Smooth muscle cell (in vitro differentiated cells): ENCODE data around the gene CATSPERD. TPM values are rescaled to one million over a fixed set of nuclear protein-coding genes. Genes with fewer than 3 reads are reported as not detected.

ENCODE experiments used
- DNase-seq: peaks from one replicate; lab custom pipeline; 2025; ENCODE audit not compliant: unreplicated experiment; lab: John Stamatoyannopoulos, UW
- H2AFZ ChIP-seq: fragments of 200-600 bp; sonication (generic); 2 replicates; pipeline ENCODE4 v1.6.0; 2016; ENCODE audit warnings: antibody characterized with exemption, low read depth, mild to moderate bottlenecking
- H3F3A ChIP-seq: fragments of 200-600 bp; sonication (generic); 2 replicates; pipeline ENCODE4 v1.6.0; 2017; ENCODE audit warnings: antibody characterized with exemption, low read depth
- H3K27ac ChIP-seq: fragments of 200-600 bp; sonication (generic); 2 replicates; pipeline ENCODE4 v1.5.1; 2016; ENCODE audit warnings: low read depth, mild to moderate bottlenecking
- H3K27me3 ChIP-seq: fragments of 200-600 bp; sonication (generic); 2 replicates; pipeline ENCODE4 v1.6.1; 2016; ENCODE audit warnings: low read depth, mild to moderate bottlenecking
- H3K36me3 ChIP-seq: fragments of 200-600 bp; sonication (generic); 2 replicates; pipeline ENCODE4 v1.5.1; 2016; ENCODE audit warnings: low read depth
- H3K4me1 ChIP-seq: fragments of 200-600 bp; sonication (generic); 2 replicates; pipeline ENCODE4 v1.5.1; 2016; ENCODE audit warnings: low read depth
- H3K4me2 ChIP-seq: fragments of 200-600 bp; sonication (generic); 2 replicates; pipeline ENCODE4 v1.6.0; 2016; ENCODE audit warnings: mild to moderate bottlenecking
- H3K4me3 ChIP-seq: fragments of 200-600 bp; sonication (generic); 2 replicates; pipeline ENCODE4 v1.5.1; 2016; ENCODE audit warnings: mild to moderate bottlenecking
- H3K79me2 ChIP-seq: fragments of 200-600 bp; sonication (generic); 2 replicates; pipeline ENCODE4 v1.6.0; 2016; ENCODE audit warnings: low read depth, mild to moderate bottlenecking
- H3K9ac ChIP-seq: fragments of 200-600 bp; sonication (generic); 2 replicates; pipeline ENCODE4 v1.6.0; 2016; ENCODE audit warnings: low read depth
- H3K9me3 ChIP-seq: fragments of 200-600 bp; sonication (generic); replicated peaks from 2 replicates; pipeline ENCODE4 v1.5.1; 2016; ENCODE audit warnings: low read depth
- H4K20me1 ChIP-seq: fragments of 200-600 bp; sonication (generic); 2 replicates; pipeline ENCODE4 v1.6.0; 2016; ENCODE audit warnings: low read depth
- CTCF ChIP-seq: fragments of 200-600 bp; sonication (generic); IDR thresholded peaks from 2 replicates; pipeline ENCODE4 v1.5.1; 2017; ENCODE audit warnings: borderline replicate concordance, mild to moderate bottlenecking, antibody characterized with exemption; ENCODE audit not compliant: insufficient read depth, poor library complexity, severe bottlenecking
- WGBS: methylation state at CpG from one replicate; pipeline ENCODE4 v1.1.7; 2016; ENCODE audit warnings: low lambda C conversion rate; 5-methylcytosine and 5-hydroxymethylcytosine counted together
- polyA plus RNA-seq: library from polyadenylated mRNA; unstranded; fragments of >200 nt; fragmentation: Nextera tagmentation; extraction: Ambion mirVana; gene quantifications from 2 replicates; pipeline ENCODE4 v1.2.1, GENCODE V29; 2016
- total RNA-seq: library from RNA; depleted of rRNA; stranded (reverse); fragments of >200 nt; gene quantifications from 2 replicates; pipeline ENCODE4 v1.2.3, GENCODE V29; 2014

CATSPERD gene
- total and polyA plus RNA-seq, 2 experiments from 2014 or later = not detected

- TF ChIP-seq CTCF = no peak
- DNase-seq = no peak
- WGBS = 96% methylated on average over 40 of the region's 44 CpGs
These were observed 66.4 kb downstream of the CATSPERD start for GRCh38 chr19:5786593-5787408.

GRCh38 chr19:5787409-5788182 lies 67.2 kb downstream of the CATSPERD start:
- Histone ChIP-seq H4K20me1 (peaks cover 5% of the 10 kb centered on the region), H3K4me2 (no peak overlapping the region), H3K4me1 (no peaks in the 10 kb centered on the region), H3K79me2 (peaks cover 8% of the 10 kb centered on the region), H3K4me3 (no peak overlapping the region), H3F3A (no peaks in the 10 kb centered on the region), H3K36me3 (peaks cover 6% of the 10 kb centered on the region), H2AFZ (no peak overlapping the region), H3K9ac (no peak overlapping the region), H3K9me3 (no peaks in the 10 kb centered on the region), H3K27ac (no peak overlapping the region), H3K27me3 (no peaks in the 10 kb centered on the region)
- TF ChIP-seq CTCF = no peak
- WGBS = 98% methylated on average over 38 of the region's 39 CpGs
- DNase-seq = no peak

More at GRCh38 chr19:5786593-5787408, 66.4 kb downstream of the CATSPERD start:
- H3K27me3 ChIP-seq = no peaks in the 10 kb centered on the region
- peaks cover 5% of the 10 kb centered on the region for H4K20me1 ChIP-seq
- no peaks in the 10 kb centered on the region for H3K9me3 ChIP-seq
- no peak overlapping the region for H3K27ac ChIP-seq
- no peaks in the 10 kb centered on the region for H3K4me1 ChIP-seq
- no peak overlapping the region for H3K9ac ChIP-seq
- H3F3A ChIP-seq = no peaks in the 10 kb centered on the region
- H3K36me3 ChIP-seq = peaks cover 6% of the 10 kb centered on the region
- H3K79me2 ChIP-seq = peaks cover 8% of the 10 kb centered on the region
- no peak overlapping the region for H3K4me3 ChIP-seq
- H2AFZ ChIP-seq = no peak overlapping the region
- no peak overlapping the region for H3K4me2 ChIP-seq

- no peak for TF ChIP-seq CTCF
- no peaks in the 10 kb centered on the region for H3K4me1 ChIP-seq
- no peaks in the 10 kb centered on the region for H3K9me3 ChIP-seq
- peaks cover 8% of the 10 kb centered on the region for H3K79me2 ChIP-seq
- no peaks in the 10 kb centered on the region for H3F3A ChIP-seq
- WGBS = 99% methylated on average over 5 of the region's 5 CpGs
- peaks cover 6% of the 10 kb centered on the region for H3K36me3 ChIP-seq
- H3K9ac ChIP-seq = no peak overlapping the region
- no peak overlapping the region for H3K4me3 ChIP-seq
- no peak overlapping the region for H3K27ac ChIP-seq
- peaks cover 5% of the 10 kb centered on the region for H4K20me1 ChIP-seq
- no peak overlapping the region for H2AFZ ChIP-seq
- no peak overlapping the region for H3K4me2 ChIP-seq
- H3K27me3 ChIP-seq = no peaks in the 10 kb centered on the region
- DNase-seq = no peak
These were observed 68.0 kb downstream of the CATSPERD start for GRCh38 chr19:5788422-5788821.
